Fibroblast of mammary gland (primary cell): ENCODE data around the gene MORF4L1.

Source experiments
- DNase-seq: peaks from one replicate; pipeline ENCODE4 v3.0.0-alpha.2; 2010; ENCODE audit warnings: low read depth
- H3K4me3 ChIP-seq: 2 replicates; pipeline ENCODE4 v1.5.1; 2011; ENCODE audit warnings: low read depth, mild to moderate bottlenecking, low read length, moderate library complexity; ENCODE audit not compliant: control insufficient read depth
- CTCF ChIP-seq: conservative IDR thresholded peaks from 2 replicates; pipeline ENCODE4 v1.5.1; 2011; ENCODE audit warnings: low read depth, low read length, inconsistent platforms; ENCODE audit not compliant: control insufficient read depth, insufficient read depth

The MORF4L1 gene

GRCh38 chr15:78931439-78932257 lies 59.0 kb downstream of the MORF4L1 start:
- no peak for TF ChIP-seq CTCF
- DNase-seq = no peak
- H3K4me3 ChIP-seq = no peak overlapping the region

- no peak for DNase-seq
Observed at GRCh38 chr15:78932258-78932808, 59.6 kb downstream of the MORF4L1 start.

GRCh38 chr15:78933187-78933822 lies 60.6 kb downstream of the MORF4L1 start:
- TF ChIP-seq CTCF = no peak

More at GRCh38 chr15:78932258-78932808, 59.6 kb downstream of the MORF4L1 start:
- no peak overlapping the region for H3K4me3 ChIP-seq
- TF ChIP-seq CTCF = no peak

GRCh38 chr15:78933823-78934654 lies 61.3 kb downstream of the MORF4L1 start:
- TF ChIP-seq CTCF = no peak
- no peak for DNase-seq
- H3K4me3 ChIP-seq = no peak overlapping the region

More at GRCh38 chr15:78933187-78933822, 60.6 kb downstream of the MORF4L1 start:
- DNase-seq = no peak
- no peak overlapping the region for H3K4me3 ChIP-seq

GRCh38 chr15:78934655-78935023 lies 61.9 kb downstream of the MORF4L1 start:
- no peak for TF ChIP-seq CTCF
- H3K4me3 ChIP-seq = no peak overlapping the region
- DNase-seq = no peak

- no peak for TF ChIP-seq CTCF
- peak; percentile 44 for DNase-seq
- no peak overlapping the region for H3K4me3 ChIP-seq
Observed at GRCh38 chr15:78937132-78937739, 64.5 kb downstream of the MORF4L1 start.
